ENCODE results near the gene NCMAP.

NCMAP gene

GRCh38 chr1:24636661-24637357, 80.9 kb downstream of the NCMAP start:
- no peak for DNase-seq

DNA sequence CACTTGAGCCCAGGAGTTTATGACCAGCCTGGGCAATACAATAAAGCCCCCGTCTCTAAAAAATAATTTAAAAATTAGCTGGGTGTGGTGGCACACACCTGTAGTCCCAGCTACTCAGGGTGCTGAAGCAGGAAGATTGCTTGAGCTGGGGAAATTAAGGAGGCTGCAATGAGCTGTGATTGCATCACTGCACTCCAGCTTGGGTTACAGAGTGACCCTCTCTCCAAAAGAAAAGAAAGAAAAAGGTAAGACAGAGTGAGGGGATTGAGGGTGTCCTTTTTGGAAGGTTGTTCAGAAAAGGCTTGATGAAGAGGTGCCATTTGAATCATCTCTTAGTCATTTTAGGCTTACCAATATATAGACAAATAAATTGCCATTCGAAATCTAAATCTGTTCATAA, 83.2 kb downstream of the NCMAP start:
- no peak for DNase-seq

- DNase-seq = no peak
These were observed 84.0 kb downstream of the NCMAP start for GRCh38 chr1:24639881-24640280.

- DNase-seq = no peak
These were observed 84.4 kb downstream of the NCMAP start for GRCh38 chr1:24640288-24640687.

DNA sequence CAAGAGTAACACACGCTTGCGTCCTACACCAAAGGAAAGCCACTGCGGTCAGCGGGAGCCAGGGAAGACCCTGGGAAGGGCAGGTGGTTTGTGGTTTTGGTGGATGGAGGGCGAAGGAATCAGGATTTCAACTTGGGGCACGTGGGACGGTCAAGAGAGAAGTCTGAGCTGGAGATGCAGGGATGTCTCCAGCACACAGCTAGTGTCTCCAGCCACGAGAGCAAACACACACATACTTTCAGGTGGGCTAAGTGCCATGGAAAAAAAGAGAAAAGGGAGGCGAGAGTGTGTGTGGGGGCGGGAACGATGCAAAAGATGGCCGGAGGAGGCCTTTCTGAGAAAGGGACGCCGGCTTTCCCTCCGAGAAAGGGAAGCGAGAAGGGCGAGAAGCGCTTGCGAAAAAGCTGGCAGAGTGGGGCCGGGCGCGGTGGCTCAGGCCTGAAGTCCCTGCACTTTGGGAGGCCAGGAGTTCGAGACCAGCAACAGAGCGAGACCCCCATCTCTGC, 85.8 kb downstream of the NCMAP start:
- DNase-seq = no peak

- peak; percentile 98 to 99 for DNase-seq
These were observed 86.8 kb downstream of the NCMAP start, which contains the start of gene SRRM1 for GRCh38 chr1:24642481-24643362. Gene SRRM1 (plus strand): TSS chr1:24643302. CDS start chr1:24643327, 25 bp downstream.

DNA sequence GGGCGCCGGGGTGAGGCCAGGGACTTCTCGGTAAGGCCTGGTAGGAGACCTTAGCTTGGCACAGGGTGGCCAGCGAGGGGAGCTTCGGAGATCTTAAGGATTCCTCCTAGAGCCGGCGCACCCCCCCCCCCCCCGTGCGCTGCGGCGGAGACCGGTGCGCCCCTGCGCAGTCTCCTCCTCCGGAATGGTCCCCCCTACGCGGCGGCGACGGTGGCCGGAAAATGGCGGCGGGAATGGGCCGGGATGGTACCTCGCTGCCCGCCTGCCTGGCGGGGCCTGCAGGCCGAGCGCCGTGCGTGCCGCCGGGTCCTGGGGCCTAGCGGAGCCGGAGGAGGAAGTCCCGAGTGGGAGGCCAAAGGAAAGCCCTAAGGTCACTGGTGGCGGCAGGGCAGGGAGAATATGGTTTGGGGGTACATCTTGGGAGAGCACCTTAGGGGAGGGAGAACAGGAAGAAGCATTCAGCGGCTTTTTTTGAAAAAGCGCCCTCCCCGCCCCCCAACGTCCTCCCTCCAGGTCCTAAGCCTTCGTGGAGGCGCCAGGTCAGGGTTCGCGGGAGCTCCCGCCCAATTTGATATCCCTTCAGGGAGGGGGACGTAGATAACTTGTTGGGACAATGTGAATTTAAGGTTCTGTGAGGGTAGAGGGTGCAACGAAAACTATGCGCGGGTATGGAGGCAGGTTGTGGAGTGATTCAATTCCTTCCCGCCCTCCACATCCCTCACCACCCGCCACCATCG, 87.6 kb downstream of the NCMAP start:
- DNase-seq = peak; percentile 11 to 53

DNA sequence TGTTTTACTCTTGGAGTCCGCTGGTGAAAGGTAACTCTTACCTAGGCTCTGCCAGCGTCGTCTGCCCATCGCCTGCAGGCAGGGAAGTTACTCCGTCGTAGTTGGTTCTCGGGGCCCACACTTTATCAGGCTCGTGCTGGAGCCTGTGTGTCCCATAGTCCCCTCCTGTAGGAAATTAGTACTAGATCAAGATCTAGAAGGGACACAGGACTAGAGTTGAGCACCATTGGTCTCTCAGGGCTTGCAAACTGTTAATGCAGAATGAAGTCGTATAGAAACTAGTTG, 88.2 kb downstream of the NCMAP start:
- DNase-seq = peak in 1 of 2 experiments; percentile 33

DNA sequence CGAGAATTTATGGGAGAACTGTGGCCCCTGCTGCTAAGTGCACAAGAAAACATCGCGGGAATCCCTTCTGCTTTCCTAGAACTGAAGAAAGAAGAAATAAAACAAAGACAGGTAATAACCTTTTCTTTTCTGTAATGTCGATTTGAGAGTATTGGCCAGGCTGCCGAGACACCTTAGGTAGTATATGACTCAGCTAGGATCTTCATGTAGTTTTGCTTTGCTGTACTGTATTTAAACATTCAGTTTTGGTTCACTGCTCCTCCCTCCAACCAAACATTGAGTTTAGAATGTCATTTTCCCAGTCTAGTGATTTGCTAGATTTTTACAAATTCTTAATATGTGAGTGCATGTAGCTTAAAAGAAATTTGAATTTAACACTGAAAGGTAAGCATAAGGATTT, 93.0 kb downstream of the NCMAP start:
- DNase-seq = no peak

DNA sequence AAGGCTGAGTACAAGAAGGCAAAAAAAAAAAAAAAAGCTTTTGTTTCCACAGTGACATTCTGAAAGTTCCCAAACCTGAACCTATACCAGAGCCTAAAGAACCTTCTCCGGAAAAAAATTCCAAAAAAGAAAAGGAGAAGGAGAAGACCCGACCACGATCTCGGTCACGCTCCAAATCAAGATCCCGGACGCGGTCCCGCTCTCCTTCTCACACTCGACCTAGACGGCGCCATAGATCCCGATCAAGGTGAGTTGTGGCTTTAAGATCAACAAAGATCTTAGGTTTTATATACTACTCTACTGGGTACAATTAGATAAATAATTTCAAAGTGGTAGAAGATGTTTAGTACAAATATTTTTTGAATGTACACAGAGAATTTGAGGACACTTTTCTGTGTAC, 96.5 kb downstream of the NCMAP start:
- DNase-seq = no peak

GRCh38 chr1:24654010-24654409, 98.1 kb downstream of the NCMAP start:
- no peak for DNase-seq

DNA sequence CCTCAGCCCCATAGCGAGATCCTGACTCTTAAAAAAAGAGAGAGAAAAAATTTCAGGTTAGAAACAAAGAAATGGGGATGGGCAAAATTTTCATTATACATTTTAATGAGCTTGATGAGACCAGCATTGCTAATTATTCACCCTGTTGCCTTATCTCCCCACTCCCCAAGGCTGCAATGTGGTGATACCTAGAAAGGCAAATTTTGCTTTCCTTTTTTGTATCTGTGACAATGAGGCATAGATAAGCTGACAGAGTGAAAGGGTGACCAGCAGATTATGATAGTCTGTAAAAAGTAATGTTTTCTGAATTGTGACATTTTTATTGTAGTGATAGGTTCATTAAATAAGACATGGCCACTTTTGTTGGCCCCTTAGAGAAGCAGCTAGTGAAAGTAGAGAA, 100.2 kb downstream of the NCMAP start:
- no peak for DNase-seq

DNA sequence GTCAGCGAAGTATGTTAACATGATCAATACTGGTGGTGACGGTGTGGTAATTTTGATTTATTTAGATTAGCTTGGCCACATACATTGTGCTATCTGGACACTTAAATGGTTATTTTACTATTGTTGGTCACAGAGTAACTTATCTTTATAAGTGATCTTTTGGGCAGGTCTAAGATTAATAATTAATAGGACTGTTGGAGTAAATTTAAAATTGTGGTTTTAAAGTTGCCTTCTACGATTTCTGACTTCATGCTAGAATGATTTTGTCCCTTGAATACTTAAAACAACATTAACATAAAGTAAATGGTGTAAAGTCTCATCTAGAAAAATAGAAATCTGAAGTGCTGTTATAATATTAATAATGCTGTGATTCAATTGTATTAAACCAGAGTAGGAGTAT, 101.9 kb downstream of the NCMAP start:
- no peak for DNase-seq
